ENCODE data around the gene PSD2.
"Not testable (repeated sequence)": the region's sequence is repeated elsewhere in the genome, so short reads cannot be mapped to it uniquely, and the experiment has no call there.

The PSD2 gene

GRCh38 chr5:139792655-139793054, 3.0 kb upstream of the PSD2 start:
- DNase-seq, result not testable (repeated sequence)

DNA sequence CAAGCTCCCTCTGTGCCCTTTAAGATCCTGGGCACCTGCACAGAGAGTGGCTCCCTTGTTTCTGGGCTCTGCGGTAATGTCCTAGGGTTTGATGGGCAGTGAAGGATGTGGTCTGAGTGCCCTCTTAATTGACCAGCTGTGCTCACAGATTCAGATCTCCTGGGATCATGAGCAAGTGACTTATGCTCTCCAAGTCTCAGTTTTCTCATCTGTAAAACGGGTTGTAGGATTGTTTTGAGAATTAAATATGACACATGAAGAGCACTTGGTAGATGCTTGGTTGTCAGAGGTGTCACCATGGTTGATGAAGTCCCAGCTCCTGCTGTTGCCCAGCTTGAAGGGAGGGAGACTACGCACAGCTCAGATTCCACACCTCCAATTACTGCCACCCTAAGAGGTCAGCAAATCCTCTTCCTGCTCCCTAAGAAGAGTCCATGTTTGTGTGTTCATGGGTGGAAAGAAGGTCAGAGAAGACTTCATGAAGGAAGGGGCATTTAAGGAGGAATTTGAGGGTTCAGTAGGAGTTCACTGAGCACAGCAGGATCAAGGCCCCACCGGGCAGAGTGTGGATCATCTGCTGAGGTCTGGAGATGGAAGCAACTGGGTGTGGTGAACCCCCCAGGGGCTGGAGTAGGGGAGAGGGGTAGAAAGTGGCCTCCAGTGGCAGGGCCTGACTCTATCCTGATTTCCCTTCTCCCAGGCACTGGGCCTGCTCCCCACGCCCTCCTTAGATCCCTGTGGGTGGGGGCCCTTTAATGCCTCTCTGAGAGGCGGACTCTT, 1.4 kb upstream of the PSD2 start:
- no peak for DNase-seq

- DNase-seq, result no peak
Observed at GRCh38 chr5:139796061-139796806, 626 bp downstream of the PSD2 start.

DNA sequence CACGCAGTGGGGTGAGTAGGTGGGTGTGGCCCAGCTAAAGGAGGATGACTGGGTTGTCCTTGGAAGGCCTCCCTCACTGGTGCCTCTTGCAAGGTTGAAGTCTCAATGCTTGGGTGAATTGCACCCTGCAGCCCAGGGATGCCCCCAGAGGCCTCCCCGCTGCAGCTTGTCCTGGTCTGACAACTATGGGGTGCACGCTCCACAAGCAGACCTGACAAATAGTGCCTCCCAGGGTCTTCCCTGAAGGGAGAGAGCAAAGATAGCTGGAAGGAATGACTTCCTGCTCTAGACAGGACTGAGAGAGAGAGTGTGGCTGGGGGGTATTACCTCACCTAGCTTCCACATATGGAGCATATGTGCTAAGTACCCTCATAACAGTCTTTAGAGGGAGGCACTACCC, 1.7 kb downstream of the PSD2 start:
- no peak for DNase-seq

- DNase-seq, result no peak
Observed at GRCh38 chr5:139797856-139798510, 2.4 kb downstream of the PSD2 start.

DNA sequence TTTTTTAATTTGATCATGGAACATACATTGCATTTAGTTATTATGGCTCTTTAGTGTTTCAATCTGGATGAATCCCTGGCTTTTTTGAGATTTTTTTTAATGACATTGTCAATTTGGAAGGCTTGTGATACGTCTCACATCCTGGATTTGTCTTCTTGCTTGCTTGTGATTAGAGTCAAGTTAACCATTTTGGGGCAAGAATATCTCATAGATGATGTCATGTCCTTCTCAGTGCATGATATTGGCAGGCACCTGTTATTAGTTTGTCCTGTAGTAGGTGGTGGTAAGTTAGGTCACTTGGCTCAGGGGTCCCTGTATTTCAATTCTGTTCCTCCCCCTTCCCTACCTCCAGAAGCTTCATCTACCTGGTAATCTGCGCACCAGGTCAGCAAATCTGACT, 3.3 kb downstream of the PSD2 start:
- no peak for DNase-seq

GRCh38 chr5:139799359-139799758, 3.8 kb downstream of the PSD2 start:
- no peak for DNase-seq

GRCh38 chr5:139803978-139804377, 8.4 kb downstream of the PSD2 start:
- DNase-seq, result no peak

DNA sequence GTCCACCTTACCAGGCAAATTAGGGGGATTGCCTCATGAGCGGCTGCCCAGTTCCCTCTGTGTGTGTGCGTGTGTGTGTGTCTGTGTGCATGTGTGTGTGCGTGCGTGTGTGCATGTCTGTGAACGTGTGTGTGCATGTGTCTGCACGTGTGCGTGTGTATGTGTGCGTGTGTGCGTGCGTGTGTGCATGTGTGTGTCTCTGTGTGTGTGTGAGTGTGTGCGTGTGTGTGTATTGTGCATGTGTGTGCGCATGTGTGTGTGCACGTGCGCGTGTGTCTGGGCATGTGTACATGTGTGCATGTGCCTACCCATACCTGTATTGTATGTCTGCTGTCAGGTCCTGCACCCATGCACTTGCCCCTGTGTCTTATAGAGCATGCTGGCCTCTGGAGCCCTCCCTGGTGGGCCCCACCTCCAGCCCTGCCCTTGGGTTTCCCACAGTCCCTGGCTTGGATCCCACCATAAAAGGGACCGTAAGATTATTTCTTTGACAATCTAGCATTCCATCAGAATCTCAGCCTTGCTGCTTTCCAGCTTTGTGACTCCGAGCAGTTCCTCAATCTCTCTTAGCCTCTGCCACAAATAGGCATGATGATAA, 9.3 kb downstream of the PSD2 start:
- DNase-seq, result no peak

DNA sequence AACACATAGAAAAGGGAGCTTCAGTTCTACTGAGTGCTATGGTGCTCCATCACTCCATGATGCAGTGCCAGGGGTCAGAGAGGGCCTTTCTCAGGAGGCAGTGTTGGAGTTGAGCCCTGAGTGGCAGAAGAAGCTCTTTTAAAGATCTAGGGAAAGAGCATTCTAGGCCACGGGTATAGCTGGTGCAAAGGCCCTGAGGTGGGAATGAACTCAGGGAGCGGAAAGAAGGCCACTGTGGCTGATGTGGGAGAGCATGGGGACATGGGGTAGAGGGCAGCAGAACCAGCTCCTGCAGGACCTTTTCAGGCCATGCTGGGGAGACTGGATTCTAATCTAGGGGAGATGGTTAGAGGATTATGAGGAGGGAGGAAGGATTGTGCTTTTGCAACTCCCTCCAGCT, 9.9 kb downstream of the PSD2 start:
- no peak for DNase-seq

DNA sequence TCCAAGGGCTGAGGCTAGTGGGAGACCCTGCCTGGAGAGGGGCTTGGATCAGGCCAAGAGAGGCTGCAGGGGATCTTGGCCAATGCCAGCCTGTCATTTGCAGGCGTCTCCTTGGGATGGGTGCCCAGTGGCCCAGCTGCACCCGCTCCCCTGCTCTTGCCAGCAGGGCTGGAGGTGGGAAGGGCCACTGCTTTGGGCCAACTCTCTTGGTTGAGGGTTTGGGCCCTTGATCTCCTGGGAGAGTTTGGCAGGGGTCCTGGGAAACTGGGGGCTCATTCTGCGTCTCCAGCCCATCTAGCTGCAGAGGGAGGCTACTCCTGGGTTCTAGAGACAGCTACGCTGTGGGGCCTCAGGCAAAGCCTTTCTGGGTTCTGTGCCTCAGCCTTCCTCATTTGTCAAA, 10.5 kb downstream of the PSD2 start:
- DNase-seq, result no peak

DNA sequence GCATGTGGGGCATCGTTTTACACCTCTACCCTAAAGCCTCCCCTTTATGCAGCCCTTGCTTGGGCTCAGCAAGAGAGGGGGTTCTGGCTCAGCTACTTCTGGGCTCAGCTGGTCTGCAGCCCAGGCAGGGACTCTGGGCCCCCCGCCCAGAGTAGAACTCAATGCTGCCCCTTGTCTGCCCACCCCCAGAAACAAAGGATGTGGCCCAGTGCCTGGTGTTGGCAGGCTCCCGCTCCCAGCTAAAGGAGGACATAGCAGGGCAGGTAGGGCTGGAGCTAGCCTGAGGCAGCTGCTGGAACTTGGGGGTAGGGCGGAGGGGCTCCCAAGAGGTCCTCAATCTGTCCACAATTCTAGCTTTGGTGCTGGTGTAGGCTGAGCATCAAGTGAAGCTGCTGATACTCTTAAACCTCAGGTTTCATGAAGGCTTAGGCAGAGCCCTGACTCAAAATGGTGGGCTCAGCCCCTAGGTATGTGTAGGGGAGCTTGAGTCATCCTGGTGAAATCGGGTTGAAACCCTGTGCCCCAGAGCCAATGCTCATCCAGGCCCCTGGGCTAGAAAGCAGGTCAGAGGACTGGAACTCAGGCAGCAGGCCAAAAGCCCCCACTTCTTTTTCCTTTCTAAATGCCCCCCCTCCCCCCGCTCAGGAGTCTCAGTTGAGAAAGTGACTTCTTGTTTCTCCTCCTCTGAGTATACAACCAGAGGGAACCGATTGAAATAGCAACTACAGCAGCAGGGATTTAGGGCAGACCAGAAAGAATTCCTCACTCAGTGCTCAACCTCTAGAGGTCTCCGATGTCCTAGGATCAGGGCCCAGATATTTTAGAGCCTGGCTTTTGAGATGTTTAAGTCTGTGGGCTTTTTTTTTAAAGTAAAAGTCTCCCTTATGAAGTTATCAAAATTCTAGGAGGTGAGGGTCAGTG, 11.4 kb downstream of the PSD2 start:
- DNase-seq, result no peak

GRCh38 chr5:139807647-139808030, 12.0 kb downstream of the PSD2 start:
- DNase-seq, result no peak

DNA sequence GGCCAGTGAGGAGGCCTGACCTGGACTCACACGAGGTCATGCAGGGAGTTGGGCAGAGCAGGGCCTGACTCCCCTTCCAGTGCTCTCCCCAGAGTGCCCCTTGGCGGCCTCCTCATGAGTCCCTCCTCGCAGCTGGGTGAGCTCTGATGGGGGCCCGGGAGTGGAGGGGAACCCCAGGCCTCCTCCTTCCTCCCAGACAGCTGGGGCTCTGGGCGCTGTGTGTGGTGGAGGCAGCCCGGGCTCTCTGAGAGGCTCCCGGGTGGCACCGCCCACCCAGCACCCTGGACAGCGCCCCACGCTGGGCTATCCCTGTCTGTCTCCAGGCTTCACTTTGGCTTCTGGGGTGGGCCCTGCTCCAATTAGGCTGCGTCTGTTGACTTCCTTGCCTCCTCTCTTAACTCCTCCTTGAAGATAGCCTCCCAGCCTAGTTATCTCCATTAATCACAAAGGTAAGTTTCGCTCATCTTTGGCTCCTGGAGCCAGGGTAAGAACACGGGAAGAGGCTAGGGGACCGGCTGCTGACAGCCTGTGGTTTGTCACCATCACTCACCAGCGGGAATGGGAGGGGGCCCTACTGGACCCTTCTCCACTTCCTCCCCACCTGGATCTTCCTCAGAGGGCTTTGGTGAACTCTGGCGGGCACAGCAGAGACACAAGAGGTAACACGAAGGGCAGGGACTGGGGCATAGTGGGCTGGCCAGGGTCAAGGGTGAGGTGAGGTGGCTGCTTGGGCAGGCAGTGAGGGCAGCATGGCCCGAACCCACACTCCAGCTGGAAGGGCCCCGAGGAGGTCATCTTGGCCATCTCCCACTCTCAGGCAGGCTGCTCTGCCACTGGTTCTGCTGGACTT, 13.1 kb downstream of the PSD2 start:
- DNase-seq, result peak; percentile 29

- no peak for DNase-seq
Observed at GRCh38 chr5:139809331-139809810, 13.8 kb downstream of the PSD2 start.

DNA sequence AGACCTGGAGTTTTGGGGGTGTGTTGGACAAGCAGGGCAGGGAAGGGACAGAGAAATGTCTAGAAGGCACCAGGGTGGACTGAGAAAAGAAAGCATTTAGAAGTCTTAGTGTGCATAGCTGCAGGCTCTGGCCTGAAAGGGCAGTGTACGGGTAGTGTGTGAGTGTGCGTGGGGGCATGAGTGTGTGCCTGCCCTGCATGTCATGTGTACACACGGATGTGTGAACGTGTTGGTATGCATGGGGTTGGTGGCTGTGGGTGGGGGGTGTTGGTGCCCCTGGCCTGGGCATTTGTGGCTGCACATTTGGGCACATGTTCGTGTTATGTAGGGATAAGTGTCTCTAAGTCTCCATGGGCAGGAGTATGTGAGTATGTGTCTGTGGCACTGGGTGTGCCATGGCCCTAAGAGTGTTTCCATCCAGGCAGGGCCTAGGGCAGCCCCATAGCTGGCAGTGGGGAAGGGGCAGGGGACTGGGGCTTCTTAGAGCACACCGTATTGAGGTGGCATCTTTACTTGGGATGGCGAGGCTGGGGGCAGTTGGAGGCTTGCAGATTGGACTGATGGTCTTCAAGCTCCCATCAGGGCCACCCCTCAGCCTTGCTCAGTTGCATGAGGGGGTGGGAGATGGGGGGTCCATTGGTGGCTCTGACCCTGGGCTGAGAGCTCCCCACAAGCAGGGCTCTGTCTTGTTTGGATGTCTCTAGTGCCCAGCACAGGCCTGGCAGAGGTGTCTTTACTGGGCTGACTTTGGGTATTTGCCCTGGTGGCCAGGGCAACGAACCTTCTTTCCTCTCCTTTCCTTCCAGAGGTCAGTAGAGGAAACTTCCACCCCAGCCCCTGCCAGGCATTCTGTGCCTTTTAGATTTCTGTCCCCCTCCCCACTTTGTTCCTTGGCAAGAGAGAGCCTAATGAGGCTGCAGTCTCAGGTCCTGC, 15.0 kb downstream of the PSD2 start:
- DNase-seq, result no peak

- DNase-seq, result no peak
Observed at GRCh38 chr5:139811274-139811607, 15.6 kb downstream of the PSD2 start.

- no peak for DNase-seq
Observed at GRCh38 chr5:139812323-139812722, 16.7 kb downstream of the PSD2 start.

DNA sequence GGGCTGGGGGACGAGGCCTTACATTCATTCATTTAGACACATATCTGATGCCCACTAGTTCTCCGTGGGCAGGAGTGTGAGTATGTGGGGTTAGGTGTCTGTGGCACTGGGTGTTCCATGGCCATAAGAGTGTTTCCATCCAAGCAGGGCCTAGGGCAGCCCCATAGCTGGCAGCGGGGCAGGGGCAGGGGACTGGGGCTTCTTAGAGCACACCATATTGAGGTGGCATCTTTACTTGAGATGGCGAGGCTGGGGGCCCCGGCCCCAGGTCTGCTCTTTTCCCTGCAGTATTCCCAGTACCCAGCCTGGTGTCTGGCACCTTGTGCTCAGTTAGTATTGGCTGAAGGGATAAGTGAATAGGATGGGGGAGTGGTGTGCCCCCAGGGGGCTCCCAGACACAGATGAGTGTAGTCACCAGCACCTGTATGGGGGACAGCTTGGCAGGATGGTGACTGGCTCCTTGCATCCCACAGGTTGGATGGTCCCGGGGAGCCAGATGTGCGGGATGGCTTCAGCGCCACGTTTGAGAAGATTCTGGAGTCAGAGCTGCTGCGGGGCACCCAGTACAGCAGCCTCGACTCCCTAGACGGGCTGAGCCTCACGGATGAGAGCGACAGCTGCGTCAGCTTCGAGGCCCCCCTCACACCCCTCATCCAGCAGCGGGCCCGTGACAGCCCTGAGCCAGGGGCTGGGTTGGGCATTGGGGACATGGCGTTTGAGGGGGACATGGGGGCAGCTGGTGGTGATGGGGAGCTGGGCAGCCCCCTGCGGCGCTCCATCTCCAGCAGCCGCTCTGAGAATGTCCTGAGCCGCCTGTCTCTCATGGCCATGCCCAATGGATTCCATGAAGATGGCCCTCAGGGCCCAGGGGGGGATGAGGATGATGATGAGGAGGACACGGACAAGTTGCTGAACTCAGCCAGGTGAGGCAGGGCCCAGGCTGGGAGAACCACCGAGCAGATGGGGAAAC, 17.5 kb downstream of the PSD2 start:
- DNase-seq, result no peak

Data from activated CD4-positive, alpha-beta T cell treated with anti-CD3 and anti-CD28 coated beads, Interleukin-10, Interleukin-2, amounts not matched to agents 100 ng/mL and 50 ng/mL, durations not matched to agents 16 hours and 8 hours (primary cell).